Measurements from ENCODE around the gene GAS2L1.

GAS2L1 gene

DNA sequence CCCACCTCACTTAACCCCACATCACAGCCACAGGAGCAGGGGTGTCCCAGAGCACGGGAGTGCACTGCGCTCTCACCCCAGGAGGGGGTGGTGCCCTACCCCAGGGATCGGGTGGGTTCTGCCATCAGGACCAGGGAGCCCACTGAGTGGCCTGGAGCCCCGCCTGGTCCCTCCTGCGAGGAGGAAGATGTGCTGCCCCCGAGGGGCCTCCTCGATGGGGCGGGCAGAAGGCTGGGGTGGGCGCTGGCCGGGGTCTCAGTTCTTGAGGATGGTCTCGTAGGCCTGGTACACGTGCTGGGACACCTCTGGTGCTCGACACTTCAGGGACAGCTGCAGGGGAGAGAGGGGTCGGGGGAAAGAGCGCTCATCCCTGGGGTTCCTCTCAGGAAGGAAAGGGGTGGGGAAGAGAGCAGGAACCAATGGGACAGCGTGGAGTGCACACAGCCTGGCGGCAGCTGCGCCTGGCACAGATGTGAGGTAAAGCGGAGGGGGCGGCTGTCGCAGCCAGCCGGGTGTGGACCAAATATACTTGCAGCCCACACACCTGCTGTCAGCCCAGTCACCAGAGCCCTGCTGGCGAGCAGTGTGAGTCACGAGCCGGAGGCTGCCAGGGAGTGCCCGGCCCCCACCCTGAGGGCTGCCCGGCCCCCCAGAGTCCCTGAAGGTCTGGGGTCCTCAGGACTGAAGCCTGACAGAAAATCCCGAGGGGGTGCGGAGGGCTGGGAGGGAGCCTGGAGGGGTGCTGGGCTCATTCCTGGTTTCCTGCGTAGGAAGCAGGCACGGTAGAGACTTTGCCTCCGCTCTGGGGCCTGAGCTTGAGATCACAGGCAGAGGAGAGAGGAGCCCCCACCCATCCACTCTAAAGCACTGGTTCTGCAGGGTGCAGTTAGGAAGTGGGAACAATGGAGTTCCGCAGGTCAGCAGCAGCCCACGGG, 22.4 kb downstream of the GAS2L1 start:
- DNase-seq: no peak

DNA sequence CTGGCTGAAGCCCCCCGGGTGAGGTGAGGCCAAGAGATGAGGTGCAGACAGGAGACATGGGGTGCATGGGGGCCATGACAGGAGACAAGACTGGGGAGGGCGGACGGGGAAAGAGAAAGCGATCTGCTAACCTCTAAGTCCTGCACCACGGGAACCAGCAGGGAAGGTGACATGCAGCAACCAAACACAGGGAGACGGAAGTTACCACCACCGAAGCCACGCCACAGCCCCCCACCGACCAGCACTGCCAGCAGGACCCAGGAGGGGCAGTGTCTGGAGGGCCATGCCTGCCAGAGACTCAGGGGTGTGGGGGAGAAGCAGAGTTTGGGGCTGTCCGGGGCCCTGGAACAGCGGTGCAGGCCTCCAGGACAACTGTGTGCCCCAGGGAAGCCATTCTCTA, 23.1 kb downstream of the GAS2L1 start:
- DNase-seq: no peak

DNA sequence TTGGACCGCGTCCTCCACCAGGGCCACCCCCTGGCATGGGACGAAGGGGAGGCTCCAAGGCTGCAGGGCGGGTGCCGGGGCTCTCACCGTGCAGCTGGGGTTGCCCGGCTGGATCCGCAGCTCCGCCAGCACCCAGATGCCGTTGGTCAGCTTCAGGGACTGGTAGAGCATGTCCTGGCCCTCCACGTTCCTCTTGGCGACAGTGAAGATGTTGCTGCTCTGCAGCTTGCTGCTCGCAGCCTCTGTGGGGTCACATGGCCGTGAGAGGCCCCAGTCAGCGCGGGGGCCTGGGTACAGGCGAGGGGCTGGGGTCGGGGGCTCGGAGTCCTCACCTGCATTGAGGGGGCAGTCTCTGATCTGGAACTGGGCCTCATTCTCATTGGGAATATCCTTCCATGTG, 23.8 kb downstream of the GAS2L1 start:
- no peak for DNase-seq

DNA sequence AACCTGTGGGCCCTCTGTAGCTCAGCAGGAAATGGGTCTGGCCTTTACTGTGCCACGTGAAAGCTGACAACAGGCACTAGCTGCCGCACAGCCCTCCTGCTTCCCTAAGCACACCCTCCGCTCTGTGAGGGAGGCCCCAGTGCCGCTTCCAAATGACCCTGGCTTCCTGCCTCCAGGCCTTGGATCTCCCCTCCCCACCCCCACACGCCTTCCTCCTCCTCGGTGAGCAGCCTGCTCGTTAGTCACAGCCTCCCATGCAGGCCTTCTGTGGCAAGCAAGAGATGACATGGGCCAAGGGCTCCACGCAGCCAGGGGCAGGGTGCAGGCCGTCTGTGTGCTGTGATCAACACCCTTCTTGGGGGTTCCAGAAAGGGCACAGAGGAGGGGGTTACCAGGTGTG, 24.3 kb downstream of the GAS2L1 start:
- DNase-seq: peak; percentile 92

DNA sequence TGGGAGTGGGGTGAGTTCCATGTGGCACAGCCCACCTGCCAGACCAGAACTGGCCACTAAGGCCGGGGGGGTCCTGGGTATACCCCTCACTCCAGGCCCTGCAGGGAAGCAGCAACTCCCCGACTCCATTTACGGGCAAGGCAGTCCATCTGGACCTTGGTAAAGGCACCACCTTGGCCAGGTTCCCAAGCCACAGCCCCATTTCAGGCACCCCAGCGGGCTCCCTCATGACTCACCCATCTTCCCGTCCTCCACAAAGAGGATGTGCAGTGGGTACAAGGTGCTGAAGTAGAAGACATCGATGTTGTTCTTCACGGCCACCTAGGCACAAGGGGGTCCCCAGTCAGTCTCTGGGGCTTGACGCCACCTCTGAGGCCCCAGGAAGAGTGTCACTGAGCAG, 24.8 kb downstream of the GAS2L1 start:
- no peak for DNase-seq

DNA sequence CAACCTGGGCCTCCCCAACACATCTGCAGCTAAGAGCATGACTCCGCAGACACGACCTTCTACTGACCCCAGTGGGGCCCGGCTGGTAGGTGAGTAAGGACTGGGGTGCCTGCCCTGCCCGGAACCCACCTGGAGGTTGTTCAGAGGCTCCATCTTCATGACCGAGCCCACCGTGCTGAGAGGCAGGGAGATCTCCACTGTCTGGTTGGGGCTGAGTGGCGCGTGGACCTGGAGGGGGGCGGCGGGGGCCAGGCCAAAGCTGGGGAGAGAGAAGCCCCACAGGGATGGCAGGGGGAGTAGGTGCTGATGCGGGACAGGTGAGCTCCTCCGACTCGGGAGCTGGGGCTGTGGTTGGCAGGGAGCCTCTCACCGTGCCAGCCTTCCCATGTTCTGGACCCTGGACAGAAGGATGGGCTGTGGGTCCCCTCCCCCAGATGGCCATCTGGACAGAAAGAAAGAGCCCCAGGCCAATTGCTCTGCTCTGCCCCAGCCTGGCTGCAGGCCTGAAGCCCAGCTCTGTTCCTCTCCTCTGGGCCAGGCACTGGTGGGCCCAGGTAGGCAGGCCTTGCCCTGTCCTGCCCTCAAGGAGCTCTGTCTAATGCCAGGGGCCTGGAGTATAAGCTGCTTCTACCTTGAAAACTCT, 25.3 kb downstream of the GAS2L1 start:
- no peak for DNase-seq

DNA sequence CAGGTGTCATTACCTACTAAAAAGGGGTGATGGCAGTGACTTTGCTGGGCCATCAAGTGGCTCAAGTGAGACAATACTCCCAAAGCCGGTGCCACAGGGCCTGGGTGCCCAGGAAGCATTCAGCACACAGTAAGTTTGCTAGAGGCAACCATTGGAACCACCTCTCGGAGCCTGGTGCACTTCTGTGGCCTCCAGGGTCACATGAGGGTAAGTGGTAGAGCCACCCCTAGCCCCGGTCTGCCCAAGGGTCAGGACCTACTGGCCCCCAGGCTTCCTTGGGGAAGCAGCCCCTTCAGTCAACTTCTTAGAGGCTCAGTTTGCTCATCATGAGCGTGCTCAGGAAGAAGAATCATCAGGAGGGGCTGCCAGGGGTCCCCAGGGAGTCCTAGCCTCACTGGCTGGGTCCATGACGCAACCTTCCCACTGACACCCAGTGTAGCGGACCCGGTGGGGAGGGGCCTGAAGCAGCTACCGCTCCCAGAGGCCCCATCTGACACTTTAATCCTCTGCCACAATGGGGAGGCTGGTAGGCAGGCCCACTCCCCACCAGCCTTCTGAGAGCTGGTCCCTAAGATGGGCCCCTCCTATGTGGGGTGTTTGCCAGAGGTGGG, 26.5 kb downstream of the GAS2L1 start:
- no peak for DNase-seq

DNA sequence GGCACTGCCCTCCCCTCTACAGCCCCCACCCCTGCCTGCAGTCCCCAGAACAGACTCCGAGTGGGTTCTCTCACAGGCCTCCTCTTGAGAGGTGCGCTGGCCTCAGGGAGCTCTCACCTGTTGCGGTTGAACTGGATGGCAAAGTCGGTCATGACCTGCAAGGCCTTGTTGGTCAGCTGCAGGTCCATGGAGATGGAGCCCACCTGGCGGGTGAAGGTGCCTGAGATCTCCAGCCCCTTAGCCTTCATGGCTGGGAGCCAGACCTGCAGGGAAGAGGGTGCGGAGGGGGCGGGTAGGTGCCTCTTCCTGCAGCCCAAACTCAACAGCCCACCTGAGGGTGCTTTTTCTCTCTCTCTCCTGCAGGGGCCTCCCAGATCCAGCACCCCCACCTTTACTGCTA, 27.7 kb downstream of the GAS2L1 start:
- no peak for DNase-seq

DNA sequence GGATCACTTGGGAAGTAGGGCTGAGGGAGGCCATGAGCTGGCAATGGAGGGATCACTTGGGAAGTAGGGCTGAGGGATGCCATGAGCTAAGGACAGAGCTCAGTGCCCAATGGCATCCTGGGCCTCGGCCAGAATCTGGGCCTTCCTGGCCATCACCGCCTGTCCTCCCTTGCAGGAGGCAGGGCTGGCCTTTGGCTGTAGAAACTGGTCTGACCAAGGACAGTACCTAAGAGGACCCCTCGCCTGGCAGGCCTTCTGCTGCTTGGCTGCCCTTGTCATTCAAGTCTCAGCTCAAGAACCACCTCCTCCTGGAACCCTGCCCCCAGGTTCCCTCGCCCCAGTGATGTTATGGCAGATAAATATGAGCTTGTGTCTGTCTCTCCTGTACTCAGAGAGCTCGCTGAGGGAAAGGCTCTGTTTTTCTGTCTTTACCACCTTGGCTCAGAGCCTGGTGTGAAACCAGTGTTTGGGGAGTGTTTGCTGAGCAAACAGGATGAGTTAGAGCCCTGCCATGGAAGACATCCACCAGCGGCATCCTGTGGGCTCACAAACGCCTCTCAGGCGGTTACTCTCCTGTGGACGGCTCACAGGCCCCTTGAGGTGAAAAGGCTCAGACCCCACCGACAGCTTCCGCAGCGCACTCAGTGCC, 28.4 kb downstream of the GAS2L1 start:
- no peak for DNase-seq

DNA sequence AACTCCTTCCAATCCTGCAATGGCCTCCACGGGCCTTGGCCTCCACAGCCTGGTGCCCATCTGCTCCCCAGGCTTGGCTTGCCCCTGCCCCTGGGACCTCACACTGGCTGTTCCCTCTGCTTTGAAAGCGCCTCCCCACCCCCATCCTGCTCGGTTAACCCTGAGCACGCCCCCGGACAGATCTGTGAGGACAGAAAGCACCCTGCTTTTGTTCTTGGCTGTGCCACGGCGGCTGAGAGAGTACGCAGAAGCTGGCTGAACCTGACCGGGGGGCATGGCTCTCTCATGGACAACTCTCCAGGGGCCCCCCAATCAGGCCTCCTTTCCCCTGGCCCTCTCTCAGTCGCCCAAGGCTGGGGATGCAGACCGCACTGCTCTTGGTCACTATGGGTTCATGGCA, 29.2 kb downstream of the GAS2L1 start:
- DNase-seq: no peak

DNA sequence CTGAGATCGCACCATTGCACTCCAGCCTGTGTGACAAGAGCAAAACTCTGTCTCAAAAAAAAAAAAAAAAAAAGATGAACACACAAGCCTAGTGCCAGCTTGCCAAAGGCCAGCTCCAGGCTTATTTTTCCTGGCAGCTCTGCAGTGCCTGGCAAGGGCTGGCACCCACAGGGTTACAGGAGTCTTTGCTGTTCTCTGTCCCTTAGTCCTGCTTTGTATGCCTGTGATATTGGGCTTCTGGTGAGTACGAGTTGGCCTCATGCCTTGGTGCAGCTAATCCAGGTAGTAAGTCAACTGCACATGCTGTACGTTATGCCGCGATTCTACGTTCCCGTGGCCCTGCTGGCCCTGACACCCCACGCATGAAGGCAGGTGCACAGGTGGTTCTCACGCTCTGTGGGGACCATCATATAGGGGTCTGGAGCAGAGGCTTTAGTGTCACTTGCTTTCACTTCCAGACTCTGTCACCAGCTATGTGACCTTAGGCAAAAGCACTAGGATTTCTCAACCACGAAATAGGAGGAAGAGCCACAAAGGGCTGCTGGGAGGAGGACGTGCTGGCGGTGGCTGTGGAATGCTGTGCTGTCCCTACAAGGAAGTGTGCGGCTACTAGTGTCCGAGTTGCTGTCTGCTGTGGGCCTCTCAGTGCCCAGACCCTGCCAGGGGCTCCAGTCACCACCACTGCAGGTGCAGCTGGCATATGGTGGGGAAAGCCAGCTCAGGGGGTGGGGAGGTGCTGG, 30.5 kb downstream of the GAS2L1 start:
- DNase-seq: no peak

DNA sequence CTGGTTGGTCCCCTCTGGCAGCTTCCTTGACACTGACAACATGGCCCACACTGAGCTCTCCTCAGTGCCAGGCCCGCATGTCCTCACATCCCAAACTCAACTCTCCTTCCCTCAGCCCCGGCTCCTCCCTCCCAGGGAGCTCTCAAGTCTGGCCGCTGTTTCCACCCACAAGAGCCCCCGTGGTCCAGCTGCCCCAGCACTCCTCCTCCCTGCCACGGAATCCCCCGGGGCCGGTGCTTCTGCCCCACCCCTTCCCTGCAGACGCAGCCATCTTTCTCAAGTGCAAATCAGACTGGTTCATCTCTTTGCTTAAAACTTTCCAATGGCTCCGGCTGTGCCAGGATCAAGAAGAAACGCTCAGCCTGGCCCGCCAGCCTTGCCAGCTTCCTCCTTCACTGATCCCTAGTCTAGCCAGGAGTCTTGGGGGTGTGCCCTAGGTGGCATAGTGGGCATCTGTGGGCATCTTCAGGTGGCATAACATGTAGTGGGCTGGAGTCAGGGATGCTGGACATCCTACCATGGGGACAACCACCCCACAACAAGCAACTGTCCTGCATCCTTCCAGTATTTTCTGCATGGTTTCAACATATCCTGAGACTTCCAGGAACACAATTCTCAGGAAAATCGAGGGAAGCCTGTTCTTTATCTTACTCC, 31.3 kb downstream of the GAS2L1 start:
- DNase-seq: no peak

DNA sequence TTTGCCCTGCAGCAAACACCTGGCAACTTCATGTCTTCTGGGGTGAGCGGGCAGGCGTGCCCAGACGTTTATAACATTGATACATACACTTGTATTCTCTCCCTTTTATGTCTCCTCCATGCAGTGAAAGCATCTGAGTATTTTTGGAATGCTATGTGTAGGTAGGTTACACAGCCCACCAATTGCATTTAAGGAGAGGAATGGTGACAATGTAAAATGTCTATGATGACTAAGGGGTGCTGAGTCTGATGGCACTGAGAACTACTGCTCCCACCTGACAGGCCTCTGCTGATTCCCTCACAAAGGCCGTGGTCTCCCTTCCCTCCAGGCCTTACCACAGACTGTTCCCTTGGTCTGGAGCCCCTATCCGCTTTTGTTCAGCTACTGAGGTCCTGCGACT, 31.9 kb downstream of the GAS2L1 start:
- no peak for DNase-seq

DNA sequence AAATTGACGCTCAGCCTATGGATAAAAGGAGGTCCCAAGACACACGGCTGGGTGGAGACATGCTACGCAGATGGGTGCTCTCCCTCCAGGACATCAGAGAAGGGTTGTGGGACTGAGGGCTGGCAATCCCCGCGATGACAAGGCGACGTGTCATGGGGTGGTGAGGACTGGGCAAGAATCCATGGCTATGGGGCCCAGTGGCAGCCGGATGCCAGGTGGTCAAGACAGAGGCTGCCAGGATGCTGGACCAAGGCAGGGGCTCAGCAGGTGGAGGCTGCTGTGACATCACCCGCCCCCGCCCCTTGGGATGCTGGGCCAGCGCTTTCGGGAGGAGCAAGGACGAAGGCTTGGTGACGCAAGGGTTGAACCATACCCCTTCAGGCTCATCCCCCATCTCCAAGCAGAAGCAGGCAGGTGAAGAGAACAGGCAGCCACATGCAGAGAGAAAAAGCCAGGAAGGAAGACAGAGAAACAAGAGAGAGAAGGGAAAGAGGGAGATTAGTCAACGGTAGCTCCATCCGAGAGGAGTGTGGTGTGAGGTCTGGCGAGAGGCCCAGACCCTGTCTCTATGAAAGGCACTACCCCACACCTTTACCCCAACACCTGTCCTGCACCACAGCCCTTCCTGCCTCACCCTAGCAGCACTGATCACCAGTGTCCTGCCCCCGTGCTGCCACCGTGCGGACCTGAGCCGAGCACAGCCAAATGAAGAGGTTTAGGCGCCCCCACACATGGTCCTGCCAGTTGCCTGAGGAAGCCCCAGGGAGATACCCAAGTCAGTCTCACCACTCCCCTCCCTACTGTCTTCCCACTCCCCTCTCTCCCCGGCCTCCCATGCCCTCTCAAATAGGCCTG, 33.2 kb downstream of the GAS2L1 start:
- no peak for DNase-seq

DNA sequence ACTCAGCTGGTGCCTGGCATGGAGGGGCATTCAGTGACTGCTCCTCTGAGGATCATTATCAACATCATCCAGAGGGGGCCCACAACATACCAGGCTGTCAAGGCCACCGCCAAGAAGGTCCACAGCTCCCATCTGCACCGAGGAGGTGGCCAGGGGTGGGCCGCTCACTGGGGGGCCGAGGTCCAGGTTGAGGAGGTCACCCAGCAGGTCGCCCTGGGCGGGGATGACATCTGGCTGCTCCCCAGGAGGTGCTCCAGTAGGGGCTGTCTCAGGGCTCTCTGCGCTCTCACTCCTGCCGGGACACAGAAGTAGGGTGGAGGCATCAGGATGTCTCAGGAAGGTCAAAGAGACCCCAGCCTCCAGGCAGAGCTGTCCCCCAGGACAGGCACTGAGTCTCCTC, 34.1 kb downstream of the GAS2L1 start:
- no peak for DNase-seq

DNA sequence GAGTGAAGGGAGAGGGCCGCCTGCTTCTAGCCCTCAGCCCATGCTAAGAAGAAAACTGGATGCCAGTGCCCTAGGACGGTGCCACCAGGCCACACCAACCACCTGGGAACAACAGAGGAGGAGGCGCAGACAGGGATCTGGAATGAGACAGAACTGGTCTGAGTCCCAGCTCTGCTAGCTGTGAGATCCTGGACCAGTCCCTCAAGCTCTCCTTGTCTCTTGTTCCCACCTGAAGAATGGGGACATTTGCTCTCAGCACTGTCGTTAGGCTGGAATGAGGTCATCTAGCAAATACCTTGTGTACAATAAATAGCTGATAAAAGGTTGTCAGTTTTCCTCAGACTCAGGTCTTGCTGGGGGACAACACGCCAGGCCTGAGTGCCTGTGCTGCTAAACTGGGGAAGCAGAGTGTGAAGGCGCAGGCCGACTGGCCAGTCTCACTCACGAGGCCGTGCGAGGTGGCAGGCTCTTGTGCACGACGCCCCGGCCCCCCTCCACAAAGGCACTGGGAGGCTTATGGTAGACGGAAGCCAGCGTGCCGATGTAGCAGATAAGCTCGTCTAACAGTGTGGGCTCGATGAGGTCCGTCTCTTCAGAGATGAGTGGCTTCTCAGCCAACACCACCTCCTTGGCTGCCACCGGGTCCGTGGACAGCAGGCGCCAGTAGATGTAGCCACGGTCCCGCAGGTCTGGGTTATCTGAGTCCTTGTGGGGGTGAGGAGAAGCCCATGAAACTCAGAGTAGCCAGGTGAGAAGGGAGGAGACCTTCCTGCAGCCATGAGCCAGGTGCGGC, 34.8 kb downstream of the GAS2L1 start:
- DNase-seq: no peak

DNA sequence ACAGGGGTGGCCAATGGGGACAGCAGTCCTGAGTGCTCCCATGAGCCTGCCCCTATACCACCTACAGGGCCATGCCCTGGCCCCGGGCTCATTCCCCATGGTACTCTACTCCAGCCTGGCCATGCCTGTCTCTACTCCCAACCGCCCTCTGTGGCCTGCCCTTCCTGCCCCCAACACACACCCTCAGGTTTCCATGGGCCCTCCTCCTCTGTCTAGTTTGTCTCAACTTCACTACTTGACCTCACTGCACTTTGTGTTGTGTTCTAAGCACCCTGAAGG, 35.3 kb downstream of the GAS2L1 start:
- DNase-seq: no peak

DNA sequence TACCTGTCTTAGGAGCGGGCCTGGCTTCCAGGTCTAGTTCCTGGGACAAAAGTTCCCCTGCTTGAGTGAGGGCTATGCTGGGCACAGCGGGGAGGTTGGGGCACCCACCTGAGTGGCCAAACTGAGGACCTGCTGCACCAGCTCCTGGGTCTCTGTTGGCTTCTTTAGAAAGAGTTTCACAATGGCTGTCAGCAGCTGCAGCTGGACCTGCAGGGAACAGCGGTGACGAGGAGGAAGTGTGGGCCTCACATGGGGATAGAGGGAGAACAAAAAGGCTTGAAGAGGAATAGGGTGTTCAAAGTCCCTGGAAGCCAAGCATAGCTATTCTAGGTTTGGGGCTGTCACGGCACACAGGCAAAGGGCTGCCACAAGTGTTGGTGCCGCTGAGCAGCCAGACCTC, 35.7 kb downstream of the GAS2L1 start:
- no peak for DNase-seq

DNA sequence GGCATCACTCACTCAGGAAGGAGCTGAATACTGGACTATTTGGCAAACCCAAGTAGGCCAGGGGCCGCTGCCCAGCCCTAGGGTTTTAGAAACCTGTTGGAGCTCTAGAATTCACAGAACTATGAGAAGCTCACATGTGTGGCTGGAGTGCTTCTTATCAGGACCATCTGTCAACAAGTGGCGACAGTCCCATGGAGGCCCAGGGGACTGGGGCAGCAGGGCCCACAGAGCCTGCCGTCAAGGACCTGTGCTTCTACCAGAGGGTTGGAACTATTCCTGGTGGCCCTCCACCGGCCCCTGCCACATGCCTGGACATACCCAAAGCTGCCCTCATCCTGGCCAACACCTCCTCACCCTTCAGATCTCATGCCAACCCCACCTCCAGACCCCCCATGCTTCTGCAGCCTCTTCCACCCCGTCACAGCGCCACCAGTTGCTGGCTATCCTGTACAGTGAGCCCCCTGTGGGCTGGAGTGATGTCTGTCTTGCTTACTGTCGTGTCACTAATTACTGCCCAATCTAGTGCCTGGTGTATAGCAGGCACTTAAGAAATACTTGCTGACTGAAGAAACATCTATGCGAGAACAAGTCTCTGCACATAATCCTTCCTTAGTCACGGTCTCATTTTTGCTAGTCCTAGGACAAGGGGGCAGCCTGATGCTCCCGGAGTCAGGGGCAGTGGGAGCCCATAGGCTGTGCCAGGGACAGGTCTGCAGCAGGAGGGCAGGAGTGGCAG, 36.3 kb downstream of the GAS2L1 start:
- no peak for DNase-seq

DNA sequence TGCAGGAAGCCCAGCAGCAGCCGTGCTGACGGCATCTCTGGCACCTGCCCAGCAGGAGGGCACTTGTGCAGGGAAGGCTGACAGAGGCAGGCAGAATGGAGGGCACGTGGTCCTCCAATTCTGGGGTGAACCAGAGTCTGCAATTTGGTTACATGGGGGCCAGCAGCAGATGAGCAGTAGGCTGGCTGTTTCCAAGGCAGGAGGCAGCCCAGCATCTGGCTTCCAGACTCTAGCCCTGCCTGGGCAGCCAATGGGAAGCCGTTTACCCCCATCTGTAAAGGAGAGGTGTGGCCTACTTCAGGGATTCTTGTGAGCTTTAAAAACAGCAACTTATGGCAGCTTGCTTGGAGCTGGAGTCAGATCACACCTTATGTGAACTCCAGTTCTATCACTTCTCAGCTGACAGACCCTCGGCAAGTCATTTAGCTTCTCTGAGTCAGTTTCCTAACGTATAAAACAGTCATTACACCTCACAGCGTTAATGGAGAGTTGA, 36.9 kb downstream of the GAS2L1 start:
- DNase-seq: peak; percentile 79
